HG03280 (cell line): ENCODE results near the gene ACVR1B.

ENCODE experiments used
- ATAC-seq: cut with Tn5 transposase; IDR thresholded peaks from one replicate; pipeline ENCODE4 v1.9.1; 2021; ENCODE audit warnings: mild to moderate bottlenecking, moderate library complexity; ENCODE audit not compliant: unreplicated experiment

The ACVR1B gene

DNA sequence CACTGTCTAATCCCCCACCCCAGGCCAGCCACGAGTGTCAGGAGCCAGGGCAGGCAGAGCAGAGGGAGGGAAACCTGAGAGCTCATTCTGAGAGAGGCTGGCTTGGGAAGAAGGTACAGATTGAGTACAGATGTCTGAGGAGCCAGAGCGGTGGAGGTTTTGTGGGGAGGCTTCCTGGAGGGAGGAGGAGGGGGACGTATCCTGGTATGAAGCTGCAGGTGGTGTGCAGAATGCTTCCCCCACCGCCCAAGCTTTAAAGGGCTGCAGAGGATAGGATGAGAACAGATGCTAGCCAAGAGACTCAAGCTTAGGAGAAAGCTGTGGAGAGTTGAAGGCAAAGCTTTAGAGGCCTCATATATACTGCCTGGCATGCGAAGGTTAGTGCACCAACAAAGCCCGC lies 52.1 kb downstream of the ACVR1B start:
- no peak for ATAC-seq

DNA sequence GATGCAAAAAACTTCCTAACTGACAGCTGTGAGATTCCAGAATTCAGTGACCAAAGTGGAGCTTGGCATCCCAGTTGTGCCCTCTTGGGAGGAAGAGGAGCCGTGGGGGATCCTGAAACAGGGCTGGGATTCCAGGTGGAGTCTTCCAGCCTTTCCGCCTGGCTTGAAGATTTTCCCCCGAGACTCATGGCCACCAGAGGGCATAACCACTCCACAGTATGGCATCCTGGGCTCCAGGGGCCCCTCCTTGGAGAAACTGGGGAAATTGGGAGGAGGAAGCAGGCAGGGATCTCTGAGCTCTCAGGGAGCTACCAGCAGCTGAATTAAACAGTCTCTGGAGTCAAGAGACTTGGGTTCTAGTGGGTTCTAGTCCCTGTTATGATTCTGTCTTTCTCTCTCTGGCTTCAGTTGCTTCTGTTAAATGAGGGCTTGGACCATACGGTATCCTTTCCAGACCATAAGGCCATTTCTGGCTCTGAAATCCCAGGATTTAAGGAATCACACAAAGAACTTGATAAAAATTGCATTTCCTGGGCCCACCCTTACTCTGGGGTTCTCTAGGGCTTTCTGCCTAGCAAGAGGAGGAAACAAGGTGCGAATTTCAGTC lies 52.6 kb downstream of the ACVR1B start:
- ATAC-seq, result no peak

DNA sequence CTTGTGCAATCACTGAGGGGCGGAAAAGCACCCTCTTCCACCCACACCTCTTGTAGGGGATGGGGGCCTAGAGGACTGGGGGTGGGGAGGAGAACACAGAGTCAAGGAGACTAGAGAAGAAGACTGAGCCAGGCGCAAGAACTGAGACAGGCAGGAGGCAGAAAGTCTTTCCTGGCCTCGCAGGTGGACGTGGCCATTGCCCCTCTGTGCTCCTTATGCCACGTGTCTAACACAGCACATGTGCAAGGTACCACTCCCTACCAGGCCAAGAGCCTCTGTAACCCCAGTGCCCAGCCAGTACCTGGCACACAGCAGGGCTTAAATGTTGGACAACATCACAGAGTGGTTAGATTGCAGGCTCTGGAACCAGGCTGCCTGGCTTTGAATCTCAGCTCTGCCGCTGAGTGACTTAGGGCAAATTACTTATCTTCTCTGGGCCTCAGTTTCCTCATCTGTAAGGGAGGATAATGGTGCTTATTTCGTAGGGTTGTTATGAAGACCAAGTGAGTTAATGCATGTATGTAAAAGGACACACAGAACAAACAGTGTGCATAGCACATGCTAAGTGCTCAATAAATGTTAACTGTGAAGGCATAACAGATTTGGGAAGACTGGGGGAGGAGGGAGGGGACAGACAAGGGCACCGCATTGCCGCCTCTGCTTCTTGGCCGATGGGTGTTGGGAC lies 53.9 kb downstream of the ACVR1B start:
- ATAC-seq, result no peak

DNA sequence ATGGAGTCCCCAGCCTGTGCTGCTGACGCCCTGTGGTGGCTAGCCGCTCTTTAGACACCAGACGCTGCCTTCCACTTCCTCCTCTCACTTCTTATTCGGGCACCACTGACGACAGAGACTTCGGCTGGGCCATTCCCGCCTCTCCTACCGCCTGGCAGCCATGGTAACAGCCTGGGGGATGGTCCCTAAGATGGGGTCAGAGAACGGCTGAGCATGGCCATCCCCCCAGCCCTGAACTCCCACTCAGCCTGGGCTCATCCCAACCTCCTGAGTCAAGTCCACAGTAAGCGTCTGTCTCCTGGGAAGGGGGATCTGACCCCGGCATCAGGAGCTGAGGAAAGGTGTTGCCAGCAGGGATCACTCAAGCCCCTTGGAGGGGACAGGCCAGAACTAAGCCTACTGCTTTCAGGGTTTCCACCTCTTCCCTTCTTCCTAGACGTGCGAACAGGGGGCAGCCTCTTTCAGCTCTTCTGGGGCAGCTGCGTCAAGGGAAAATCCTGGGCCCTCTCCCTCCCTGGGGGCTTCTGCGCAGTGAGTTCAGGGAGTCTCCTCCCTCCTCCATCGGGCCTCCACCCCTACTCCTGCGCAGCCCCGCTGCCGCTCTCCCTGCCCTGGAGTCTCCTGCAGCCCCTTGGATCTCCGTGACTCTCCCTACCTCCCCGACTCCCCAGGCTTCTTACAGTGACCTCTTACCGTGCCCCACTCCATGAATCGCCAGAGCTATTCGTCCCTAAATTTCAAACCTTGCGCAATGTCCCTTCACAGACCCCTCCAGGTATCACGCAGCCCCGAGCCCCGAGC lies 54.6 kb downstream of the ACVR1B start:
- no peak for ATAC-seq

DNA sequence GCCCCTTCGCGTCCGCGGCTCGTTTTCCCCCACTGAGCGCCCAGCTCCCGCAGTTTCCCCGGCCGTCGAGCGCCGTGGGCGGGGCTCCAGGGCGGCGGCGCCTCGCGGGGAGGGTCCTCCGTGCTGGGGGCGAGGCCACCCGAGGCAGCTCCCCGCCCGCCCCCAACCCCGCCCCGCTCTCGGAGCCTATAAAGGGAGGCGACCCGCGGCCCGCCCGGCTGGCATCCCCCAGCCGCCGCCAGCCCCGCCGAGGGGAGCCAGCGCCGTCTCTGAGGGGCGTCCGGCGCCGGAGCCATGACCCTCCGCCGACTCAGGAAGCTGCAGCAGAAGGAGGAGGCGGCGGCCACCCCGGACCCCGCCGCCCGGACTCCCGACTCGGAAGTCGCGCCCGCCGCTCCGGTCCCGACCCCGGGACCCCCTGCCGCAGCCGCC lies 55.2 kb downstream of the ACVR1B start, which contains the start of gene TAMALIN:
Gene TAMALIN, plus strand, starts transcription at position 221 of the 432 bp plus-strand sequence. Its CDS starts 74 bp downstream, at position 295.
- ATAC-seq, result no peak

DNA sequence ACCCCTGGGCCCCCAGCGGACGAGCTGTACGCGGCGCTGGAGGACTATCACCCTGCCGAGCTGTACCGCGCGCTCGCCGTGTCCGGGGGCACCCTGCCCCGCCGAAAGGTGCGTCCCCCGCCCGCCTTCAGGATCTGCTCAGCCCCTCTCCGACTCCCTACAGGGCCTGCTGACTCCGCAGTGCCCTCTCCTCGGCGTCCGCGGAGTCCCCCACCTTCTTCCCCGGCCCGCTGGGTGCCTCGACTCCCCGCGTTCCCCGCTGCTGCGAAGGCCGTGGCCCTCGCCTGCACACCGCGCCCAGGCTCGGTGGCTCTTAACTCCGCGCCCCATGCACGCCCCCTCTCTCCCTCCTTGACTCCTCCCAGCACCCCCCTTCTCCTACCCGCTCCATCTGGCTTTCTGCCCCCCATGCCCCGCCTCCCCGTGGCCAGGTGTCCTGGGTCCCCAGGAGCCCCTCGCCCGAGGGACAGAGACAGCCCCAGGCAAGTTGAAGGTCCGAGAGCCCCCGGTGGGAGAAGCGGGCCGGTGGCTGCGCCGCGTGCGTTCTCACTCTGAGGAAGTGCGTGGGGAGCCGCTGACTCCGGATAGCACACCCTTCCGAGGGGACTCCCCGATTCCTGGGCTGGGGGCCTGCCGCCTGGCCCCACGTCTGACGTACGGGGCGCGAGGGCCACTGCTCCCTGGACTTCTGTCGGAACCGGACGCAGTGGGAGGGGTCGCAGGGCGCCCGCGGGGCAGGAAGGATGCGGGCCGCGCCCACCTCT lies 55.8 kb downstream of the ACVR1B start:
- no peak for ATAC-seq

DNA sequence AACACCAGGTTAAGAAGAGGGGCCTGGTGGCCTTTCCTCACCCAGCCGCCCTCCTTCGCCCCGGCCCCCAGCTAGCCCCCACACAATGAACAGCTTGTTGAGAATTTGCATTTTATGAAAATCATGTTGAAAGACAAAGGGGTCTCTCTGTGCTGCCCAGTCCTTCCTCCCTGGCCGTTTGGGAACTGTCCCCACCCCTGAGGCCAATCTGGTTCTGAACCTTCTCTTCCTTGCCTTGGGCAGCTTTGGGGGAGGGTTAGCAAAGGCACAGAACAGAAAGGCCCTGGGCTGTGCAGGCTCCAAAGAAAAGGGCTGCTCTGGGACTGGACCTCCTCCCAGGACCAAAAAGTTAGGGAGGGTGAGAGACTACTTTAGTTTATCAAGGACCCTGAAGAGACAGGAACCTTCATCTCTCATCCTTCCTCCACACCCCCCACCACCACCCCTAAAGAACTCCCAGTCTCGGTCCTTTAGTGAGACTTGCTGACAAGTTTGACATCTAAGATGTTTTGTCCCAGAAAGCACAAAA lies 56.5 kb downstream of the ACVR1B start:
- no peak for ATAC-seq

DNA sequence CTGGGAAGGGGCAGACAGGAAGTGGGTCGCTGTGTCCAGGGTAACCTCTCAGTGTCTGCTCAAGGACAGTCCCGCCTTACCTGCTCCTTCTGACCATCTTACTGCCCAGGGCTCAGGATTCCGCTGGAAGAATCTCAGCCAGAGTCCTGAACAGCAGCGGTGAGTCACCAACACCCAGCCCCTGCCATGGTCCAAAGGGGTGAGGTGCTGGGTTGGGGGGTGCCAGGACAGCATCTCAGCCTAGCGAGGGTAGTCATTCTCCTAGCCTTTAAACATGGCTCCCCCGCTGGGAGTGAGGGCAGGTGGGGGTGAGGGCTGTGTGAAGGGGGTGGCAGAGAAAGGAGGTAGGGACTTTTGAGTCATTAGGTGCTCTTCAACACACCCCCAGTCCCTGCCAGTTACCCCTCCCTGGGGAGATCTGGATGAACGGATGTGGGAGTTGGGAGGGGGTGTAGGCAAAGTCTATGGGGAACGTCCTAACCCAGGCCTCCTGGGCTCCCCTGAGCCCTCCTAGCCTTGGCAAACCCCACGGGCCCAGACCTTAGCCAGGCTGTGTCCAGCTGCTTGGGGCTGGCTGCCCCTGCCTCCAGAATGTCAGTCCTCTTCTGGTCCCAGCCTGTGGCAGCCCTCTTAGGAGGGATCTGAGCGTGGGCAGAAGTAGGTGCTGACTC lies 57.7 kb downstream of the ACVR1B start:
- no peak for ATAC-seq

DNA sequence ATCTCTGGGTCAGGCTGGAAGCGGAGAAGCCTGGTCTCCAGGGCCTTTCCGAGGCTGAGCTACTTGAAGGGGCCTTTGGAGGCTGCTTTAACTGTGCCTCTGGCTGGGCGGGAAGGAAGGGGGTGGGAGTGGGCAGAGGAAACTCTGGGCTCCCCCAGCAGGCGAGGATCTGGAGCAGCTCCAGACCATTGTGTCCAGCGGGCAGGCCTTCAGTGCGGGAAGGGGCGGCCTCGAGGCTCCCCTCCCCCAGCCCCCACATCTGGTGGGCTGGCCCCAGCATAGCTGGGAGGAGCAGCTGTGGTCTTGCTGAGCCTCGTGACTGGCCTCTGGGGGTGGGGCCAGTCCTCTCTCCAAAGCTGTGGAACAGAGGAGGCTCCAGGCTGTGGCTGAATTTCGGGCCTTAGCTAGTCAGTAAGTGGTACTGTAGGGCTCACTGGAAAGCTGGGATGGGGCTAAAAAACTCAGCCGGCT lies 58.7 kb downstream of the ACVR1B start:
- no peak for ATAC-seq

DNA sequence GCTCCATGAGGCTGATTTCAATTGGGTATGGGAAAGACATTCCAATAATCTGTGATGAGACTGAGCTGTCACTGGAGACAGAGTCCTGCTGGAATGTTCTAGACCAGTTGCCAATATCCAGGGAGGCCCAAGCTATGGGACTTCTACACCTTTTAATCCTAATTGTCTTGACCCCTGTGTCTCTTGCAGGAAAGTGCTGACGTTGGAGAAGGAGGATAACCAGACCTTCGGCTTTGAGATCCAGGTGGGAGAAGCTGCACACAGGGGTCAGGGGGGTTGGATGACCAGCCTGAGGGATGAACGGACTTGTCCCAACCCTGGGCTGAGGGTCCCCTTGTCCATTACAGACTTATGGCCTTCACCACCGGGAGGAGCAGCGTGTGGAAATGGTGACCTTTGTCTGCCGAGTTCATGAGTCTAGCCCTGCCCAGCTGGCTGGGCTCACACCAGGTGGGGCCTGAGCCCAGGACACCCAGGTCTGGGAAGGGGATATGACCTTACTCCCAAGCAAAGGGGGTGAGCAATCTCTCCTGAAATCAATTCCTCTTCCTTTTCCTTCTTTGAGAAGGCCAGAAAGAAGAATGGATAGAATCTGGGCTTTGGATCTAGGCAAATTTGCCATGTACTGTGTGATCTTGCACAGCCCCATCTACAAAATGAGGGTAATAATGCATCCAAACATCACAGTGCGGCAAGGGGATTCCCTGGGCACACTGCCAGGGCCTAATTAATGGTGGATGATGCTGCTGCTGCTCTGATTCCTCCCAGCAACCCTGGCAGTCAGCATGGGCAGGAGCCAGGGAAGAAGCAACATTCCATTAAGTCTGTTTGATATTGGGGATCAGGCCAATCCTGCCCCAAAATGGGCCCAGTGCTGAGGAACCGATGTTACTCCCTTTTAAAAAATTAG lies 59.4 kb downstream of the ACVR1B start:
- no peak for ATAC-seq

DNA sequence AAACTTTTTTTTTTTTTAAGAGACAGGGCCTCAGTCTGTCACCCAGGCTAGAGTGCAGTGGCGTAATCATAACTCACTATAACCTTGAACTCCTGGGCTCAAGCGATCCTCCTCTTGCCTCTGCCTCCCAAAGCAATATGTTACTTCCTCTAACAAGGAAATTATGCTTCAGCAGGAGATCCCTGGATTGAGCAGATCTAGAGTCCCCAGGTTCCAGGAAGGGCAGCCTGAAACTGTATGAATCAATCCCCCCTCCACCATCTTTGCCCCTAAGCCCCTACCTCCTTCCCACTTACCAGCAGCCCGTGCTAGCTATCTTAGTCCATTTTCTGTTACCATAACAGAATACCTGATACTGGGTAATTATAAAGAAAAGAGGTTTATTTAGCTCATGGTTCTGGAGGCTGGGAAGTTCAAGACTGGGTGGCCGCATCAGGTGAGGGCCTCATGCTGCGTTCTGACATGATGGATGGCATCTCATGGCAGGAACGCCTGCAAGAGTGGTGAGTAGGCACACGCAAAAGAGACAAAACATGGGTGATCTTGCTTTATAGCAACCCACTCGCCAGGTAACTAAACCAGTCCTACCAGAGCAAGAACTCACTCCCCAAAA lies 60.2 kb downstream of the ACVR1B start:
- no peak for ATAC-seq

DNA sequence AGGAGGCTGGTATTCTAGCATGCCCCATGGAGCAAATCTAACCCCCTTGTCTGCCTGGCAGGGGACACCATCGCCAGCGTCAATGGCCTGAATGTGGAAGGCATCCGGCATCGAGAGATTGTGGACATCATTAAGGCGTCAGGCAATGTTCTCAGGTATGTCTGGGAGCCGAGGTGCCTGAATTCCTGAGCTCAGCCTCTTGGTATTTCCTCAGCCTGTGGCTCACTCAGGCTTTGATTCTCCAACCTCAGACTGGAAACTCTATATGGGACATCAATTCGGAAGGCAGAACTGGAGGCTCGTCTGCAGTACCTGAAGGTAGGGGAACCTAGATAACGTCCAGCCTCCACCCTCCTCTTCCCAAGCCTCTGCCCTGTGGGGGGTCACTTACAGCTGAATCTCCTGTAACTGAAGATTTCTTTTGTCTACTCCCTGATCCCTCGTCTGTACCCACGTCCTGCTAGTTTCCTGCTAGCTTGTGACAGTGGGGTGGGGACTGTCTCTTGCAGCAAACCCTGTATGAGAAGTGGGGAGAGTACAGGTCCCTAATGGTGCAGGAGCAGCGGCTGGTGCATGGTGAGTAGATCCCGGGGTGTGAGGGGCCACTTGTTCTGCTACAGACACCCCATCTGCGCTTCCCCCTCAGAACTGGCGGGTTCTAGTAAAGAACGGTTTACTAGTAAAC lies 62.3 kb downstream of the ACVR1B start:
- no peak for ATAC-seq

DNA sequence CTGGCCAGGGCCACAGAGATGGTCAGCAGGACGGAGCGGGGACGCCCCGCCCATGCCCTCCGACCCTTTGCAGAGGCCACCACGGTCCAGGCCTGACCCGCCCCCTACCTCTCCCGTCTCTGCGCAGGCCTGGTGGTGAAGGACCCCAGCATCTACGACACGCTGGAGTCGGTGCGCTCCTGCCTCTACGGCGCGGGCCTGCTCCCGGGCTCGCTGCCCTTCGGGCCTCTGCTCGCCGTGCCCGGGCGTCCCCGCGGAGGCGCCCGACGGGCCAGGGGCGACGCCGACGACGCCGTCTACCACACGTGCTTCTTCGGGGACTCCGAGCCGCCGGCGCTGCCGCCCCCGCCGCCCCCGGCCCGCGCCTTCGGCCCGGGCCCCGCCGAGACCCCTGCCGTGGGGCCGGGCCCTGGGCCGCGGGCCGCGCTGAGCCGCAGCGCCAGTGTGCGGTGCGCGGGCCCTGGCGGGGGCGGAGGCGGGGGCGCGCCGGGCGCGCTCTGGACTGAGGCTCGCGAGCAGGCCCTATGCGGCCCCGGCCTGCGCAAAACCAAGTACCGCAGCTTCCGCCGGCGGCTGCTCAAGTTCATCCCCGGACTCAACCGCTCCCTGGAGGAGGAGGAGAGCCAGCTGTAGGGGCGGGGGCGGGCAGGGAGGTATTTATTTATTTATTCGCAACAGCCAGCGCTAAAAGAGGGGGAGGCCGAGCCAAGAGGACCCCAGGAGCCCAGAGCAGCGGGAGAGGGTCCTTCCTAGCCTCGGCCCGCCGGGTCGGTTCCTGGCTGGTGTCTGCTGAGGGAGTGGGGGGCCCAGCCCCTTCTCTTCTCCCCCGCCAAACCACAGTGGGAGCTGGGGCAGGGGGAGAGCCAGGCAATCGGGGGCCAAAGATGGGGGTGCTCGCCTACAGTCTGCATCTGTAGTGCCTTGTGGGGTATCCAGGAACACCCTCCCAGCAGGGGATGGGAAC lies 63.4 kb downstream of the ACVR1B start:
- no peak for ATAC-seq

DNA sequence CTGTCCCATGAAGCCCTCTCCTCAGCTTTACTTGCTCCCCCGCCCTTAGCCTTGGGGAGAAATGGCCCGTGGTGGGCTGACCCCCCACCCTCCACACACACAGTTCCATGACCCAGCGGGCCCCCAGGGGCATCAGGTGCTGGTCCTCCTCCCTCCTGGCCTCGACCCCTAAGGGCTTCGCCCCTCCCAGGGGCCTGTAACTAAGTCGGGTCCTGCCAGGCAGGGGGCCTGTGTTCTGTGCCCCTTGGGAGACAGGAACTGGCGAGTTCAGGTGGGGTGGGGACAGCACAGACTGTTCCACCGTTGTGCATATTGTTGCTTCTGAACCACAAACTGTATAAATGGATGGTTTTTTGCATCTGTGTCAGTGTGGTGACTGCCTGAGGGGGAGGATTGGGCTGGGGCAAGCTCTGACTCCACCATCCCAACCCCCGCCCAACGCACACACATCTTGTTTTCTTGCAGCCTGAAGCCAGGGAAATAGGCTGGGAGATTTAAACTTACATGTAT lies 64.1 kb downstream of the ACVR1B start:
- no peak for ATAC-seq

DNA sequence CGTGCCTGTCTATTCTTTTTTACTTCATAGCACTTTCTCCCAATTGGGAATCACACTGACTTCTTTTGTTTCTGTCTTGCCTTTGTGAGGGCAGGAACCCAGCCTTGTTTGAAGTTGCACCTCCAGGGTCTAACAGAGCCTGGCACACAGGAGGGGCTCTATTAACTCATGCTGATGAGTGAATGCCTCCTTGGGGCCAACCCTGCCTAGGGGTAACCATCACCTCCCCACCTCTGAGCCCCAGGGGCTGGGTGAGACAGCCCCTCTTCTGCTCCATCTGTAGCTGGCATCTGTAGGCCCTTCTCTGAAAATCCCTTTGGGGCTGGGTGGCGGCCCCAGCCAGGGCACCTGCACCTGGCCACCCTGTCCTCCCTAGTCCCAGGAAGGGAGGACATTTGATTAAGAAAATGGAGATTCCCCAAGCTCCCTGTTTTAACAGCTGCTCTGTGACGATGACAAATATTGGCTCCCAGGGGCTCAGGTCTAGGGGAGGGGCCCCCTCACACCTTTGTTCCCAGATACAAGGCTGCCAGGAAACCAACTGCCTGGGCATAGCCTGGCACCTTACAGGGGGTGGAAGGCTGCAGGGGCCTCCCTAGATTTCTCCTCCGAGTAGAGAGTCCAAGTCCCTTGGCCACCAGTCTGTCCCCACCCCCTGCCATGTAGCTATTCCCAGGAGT lies 67.1 kb downstream of the ACVR1B start:
- no peak for ATAC-seq

DNA sequence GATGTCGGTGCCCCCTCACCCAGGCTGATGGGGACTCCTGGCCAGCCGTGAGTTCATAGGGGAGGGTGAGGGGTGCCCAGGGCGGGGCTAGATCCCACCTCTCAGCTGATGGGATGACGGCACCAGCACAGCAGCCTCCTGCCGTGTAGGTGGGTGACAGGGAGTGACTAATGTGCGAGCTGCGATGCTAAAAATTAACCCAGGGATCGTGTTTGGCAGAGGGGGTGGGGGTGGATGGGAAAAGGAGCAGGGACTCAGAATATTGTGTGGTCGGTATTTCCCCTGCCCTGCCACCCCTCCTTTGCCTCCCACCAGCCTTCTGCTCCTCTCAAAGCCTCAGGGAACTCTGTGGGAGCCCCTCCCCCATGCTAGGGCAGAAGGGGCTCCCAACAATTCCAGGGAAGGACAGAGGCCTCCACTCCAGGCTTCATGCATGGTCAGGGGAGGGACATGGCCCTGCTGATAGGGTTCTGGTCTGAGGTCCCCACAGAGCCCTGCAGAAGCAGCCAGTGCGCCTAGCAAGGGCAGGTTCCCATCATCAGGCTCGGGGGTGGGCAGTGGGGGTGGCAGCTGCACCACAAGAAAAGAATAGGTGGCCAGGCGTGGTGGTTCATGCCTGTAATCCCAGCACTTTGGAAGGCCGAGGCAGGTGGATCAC lies 67.7 kb downstream of the ACVR1B start:
- no peak for ATAC-seq
